Measurements from ENCODE around the gene ANKRD63.

ANKRD63 gene

DNA sequence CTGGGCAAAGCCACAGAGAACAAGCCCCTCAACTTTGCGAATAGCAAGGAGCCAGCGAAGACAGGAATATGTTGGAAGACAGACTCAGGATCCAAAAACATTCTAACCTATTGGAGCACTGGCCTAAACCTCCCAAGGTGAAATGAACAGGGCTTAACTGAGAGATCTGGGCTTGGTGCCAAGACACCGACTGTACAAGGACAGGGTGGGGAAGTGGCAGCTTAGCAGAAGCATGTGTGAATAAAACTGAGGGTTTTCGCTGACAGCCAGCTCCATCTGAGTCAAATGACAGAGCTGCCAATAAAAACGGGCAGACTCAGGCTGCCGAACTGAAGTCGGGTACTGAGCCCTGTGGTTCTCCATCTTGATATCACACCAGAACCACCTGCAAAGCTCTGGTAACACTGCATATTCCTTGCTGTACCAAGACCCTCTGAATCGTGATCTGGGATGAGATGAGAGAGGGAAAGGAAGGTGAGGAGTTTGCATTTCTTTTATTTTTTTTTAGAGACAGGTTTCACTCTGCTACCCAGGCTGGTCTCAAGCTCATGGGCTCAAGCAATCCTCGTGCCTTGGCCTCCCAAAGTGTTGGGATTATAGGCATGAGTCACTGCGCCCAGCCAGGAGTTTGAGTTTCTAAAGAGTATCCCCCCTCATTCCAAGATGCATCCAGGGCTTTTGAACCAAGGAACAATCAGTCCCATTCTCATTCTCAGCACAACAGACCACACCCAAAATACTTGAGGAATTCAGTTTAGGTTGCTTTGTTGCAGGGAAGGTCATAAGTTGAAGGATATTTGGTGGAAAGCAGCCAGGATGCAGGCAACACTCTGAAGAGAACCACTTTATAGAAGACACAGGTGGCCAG lies 30.9 kb upstream of the ANKRD63 start:
- FAIRE-seq, result no peak

DNA sequence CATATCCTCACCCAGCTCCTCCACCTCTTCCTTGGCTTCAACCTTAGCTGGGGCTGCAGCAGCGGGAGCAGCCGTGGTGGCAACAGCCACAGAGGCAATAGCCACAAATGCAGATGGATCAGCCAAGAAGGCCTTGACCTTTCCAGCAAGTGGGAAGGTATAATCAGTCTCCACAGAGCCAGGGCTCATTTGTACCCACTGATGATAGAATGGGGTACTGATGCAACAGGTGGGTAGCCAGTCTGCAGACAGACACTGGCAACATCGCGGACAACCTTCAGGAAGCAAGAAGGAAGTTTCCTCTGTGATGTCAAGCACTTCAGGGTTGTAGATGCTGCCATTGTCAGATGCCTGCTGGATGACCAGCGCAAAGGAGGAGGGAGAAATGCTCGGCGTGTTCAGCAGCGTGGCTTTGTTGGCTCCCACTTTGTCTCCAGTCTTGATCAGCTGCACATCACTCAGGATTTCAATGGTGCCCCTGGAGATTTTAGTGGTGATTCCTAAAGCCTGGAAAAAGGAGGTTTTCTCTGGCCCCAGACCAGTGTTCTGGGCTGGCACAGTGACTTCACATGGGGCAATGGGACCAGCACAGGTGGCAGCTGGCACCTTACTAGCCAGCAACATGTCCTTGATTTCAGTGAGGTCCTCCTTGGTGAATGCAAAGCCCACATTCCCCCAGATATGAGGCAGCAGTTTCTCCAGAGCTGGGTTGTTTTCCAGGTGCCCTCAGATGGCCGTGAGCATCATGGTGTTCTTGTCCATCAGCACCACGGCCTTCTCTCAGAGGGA lies 29.7 kb upstream of the ANKRD63 start:
- no peak for FAIRE-seq

DNA sequence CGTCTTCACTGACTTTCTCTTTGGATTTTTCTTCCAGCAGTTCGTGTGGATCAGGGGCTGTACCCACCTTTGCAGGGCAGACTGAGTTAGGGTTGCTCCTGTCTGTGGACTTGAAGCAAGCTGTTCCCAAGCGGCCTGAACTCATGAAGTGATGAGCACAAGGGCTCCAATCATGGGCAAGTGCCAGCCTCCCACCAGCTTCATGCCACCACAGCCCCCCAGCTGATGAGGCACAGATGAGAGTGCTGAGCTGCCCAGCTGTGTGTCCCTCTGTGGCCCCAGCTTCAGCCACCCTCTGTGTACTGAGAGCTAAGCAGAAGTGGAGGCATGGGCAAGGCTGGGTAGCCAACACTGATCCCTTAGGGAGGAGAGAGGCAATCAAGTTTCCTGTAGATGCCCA lies 28.1 kb upstream of the ANKRD63 start:
- FAIRE-seq, result no peak

DNA sequence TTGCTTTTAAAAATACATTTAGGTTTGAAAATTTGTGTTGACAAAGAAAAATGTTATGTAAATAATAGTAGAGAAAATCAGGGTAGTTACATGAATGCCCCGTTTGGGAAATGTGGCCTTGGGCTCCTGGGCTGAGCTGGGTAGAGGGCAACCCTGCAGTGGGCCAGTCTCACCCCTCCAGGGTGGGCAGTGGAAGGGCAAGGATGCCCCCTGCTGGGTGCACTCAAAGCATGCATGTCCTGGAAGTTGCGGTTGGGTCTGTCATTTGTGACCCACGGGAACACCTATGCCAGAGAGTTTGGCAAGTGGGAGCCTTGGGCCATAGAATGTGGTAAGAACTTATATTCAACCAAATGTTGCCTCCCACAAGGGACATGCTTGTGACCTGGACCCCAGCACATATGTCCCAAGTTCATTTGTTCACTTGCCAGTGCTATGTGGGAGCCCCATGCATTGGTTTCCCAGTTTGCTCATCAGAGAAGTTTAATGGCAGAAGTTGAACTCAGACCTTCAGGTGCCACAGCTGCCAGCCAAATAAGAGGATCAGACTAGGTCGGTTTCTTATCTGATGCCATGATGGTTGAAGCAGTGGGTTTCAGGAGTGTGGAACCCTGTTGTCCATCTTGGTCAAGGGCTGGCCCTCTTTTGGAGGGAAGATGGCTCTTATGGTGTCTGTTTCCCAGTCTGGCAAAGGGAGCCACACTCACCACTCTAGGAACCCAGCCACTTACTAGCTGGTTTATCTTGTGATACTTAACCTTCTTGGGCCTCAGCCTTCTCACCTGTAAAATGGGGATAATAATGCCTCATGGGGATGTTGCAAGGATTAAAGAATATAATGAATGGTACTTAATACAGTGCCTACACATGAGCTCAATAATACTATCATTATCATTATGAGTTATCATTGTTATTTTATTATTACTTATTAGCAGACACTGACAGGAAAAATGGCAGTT lies 27.4 kb upstream of the ANKRD63 start:
- no peak for FAIRE-seq

DNA sequence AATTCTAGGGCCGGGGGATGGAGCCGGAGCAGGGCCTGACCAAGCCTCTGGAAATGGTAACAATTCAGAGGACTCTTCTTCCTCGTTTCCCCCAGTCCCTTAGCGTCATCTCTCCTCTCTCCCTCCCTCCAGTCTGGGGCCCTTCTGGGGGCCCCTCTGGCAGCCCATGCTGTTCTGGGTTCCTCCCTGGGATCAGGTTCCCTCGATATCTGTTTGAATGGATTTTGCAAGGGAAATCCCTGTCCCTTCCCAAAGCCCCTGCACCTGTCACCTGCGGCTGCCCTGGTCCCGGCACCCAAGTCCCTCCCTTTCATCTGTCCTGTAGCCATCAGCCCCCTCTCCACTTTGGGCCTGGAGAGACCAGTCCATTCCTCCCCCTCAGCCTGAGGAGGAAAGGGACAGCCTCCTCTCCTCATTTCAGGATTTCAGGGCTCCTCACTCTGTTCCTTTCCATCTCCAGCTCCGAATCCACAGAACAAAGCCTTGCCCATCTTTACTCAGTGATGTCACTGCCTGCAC lies 26.5 kb upstream of the ANKRD63 start:
- no peak for FAIRE-seq

DNA sequence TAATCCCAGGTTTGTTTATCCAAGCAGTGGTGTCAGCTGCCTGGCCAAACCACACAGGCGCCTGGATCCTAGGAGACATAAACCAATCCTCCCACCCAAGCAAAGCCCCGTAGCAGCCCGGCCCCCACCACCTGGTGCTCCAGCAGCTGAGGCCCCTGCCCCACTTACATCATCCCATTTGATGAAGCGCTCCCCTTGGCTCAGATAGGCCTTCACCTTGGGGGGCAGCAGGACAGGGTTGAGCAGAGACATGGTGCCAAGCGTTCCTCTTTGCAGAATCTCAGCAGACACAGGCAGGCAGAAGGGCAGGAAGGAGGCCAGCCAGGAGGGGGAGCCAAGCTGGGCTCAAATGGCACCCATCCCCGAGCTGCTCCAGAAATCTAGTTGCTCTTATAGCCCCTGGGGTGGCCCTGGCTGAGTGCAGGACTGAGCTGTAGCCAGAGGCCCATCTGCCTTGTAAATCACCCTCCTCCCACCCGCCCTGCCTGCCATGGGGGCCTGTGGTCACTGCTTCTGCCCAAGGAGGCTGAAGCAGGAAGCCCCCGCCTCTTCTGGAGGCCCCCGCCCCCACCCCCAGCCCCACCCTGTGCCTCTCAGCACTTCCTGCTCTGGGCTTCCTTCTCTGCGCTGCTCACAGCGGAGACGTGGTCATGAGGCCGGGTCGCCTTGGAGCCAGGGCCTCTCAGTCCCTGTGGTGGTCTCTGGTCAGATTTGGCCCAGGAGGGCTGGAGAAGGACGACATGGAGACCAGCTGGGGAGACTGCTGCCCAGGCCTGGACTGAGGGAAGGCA lies 24.8 kb upstream of the ANKRD63 start, which contains the start of gene PLCB2:
Gene PLCB2, minus strand, starts transcription at position 515 of the 791 bp plus-strand sequence. Its CDS starts 263 bp downstream, at position 252.
- FAIRE-seq, result no peak

DNA sequence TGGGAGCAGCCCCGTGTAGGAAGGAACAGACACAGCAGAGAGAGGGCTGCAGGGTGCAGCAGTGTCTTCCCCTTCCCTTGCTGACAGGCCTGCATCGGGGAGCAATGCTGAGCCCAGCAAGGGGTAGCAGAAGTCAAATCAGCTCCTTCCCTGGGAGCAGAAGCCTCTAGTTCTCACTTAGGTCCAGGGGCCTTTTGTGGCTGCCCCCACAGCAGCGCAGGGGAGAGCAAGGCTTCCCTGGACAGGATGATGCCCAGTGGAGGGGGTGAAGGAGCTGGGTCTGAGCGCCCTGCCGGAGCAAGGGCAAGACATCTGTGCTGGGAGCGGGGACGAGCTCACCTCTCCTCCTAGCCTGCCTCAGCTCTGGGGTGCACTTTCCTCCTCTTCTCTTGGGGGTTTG lies 24.0 kb upstream of the ANKRD63 start:
- no peak for FAIRE-seq

DNA sequence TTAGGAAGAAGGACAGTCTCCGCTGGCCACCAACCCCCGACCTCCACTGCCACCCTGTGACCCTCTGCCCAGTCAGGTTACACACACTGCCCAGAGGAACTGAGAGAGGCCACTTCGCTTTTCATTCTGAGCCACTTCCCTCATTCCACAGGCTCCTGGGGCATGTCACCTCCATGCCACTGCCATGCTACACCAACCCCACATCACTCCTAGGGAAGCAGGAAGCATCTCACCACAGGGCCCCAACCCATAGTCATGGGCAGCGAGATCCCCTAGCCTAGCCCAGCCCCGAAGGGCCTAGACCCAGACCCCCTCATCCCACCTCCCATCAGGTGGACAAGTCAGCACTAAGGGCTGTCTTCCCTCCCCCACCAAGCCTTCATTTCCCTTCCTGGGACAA lies 23.5 kb upstream of the ANKRD63 start:
- no peak for FAIRE-seq

DNA sequence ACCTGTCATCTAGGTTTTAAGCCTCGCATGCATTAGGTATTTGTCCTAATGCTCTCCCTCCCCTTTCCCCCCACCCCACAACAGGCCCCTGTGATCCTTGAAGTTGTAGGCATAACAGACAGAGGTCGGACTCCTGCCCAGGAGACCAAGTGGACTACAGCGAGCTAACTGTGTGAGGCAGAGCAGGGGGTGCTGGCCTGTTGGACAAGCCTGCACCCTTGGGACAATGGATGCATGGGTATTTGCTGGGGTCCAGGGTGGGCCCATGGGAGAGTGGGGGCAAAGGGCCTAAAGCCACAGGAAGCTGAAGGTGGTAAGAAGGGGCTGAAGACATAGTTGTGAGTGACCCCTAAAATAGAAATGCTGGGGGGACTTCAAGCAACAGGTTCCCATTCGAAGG lies 22.4 kb upstream of the ANKRD63 start:
- FAIRE-seq, result no peak

DNA sequence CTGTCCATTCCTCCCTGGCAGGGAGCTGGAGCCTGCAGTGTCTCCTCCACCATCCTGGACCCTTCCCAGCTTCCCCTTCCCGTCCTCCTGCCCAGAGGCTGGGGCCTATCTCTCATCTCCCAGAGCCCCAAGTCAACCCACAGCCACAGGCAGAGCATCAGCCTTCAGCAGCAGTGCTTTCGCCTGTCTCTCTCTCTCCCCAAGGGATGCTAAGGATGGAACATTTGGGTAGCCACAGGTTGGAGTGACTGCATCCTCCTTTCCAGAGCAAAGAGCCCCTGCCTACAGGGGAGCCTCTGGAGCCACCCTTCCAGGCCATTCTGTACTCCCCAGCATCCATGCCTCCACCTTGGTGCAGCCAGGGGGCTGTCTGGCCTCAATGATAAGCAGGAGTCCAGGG lies 20.7 kb upstream of the ANKRD63 start:
- FAIRE-seq, result no peak

DNA sequence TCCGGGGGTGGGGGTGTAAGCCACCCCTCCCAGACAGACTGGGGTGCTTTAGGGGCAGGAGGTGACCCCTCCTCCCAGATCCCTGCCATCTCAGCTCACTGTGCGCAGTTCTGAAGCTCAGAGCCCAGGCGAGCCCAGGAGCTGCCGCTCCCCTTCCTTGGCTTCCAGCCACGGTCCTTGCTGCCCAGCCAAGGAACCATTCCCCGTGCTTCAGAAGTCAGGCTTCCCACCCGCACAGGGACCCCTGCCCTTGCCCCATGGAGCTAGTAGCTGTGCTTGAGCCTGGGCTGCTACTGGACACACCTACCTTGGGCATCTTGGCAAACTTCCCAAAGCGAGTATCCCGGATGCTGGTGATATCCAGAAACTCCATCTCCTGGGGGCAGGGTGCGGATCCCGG lies 20.1 kb upstream of the ANKRD63 start:
- FAIRE-seq, result no peak

DNA sequence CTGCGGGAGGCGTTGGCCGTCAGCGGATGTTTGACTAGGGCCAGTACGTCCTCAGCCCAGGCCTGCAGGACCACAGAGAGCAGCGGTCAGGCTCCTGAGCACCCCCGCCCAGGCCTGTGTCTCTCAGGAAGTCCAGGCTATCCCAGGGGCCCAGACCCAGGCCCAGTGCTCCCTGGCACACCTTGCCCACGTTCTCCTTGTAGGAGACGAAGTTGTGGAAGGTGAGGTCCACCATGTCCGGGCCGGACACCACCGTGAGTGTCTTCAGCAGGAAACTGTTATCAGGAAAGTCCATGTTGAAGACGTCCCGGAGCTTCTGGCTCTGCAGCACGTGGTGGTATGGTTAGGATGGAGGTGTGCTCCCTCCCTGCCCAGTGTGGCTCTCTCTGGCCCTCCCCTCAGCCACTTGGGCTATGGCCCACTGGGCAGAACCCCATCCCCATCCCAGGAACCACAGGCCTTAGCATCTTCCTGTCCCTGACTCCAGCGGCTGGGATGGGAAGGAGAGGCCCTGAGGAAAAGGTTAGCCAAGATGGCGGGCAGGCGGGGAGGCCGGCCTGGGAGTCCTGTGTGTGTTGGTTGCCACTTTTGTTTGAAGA lies 19.5 kb upstream of the ANKRD63 start:
- no peak for FAIRE-seq

DNA sequence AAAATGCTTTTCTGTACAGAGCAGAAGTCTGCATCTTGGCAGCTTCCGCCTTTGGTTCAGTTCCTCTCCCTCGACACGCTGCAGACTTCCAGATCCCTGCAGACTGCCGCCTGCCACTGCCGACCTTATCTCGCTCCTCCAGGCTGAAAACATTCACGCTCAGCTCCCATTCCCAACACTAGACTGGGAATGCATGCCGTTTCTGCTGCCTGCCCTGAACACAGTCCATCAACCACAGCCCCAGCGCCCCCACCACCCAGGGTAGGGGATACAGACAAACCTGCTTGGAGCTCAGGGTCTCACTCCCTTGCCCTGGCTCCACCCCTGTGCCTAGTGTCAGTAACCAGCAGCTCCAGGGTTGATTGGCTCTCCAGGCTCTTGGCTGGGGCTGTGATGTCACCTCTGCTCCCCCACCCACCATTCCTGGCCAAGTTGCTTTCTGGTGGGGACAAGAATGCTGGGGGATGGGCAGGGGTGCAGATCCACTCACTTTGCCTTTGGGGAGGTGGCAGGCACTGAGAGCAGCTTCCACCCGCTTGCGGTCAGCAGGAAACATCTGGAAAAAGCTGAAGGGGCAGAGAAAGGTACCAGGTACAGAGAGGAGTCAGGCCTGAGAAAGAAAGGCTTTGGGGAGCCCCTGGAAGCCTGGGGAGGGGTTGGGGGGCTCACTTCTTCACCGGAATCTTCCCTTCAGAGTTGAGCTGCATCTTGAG lies 18.8 kb upstream of the ANKRD63 start:
- no peak for FAIRE-seq

DNA sequence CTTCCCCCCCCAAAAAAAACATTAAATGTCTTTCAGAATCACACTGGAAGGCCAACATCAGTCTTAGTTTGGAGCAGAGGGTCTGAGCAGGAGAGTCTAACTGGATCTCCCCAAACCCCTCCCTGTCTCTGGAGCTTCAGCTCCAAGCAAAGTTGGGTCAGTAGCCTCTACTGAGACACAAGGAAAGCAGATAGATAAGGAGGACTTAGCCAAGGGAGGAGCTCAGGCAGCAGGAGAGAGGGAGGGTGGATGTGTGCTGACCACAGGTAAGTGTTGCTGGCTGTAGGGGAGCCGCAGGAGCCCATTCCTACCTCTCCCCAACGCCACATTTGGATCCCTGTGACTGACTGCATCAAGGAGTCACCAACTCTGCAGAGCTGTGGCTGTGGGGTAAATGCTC lies 17.9 kb upstream of the ANKRD63 start:
- FAIRE-seq, result no peak

DNA sequence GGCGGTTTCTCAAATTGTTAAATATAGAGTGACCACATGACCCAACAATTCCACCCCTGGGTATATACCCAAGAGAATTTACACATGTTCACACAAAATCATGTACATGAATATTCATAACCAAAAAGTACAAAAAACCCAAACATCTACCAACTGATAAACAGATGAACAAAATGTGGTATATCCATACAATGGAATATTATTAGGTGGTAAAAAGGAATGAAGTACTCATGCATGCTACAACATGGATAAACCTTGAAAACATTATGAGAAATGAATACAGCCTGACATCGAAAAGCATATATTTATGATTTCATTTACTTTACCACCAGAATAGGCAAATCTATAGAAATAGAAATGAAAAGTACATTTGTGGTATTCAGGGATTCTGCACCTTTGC lies 17.5 kb upstream of the ANKRD63 start:
- no peak for FAIRE-seq

DNA sequence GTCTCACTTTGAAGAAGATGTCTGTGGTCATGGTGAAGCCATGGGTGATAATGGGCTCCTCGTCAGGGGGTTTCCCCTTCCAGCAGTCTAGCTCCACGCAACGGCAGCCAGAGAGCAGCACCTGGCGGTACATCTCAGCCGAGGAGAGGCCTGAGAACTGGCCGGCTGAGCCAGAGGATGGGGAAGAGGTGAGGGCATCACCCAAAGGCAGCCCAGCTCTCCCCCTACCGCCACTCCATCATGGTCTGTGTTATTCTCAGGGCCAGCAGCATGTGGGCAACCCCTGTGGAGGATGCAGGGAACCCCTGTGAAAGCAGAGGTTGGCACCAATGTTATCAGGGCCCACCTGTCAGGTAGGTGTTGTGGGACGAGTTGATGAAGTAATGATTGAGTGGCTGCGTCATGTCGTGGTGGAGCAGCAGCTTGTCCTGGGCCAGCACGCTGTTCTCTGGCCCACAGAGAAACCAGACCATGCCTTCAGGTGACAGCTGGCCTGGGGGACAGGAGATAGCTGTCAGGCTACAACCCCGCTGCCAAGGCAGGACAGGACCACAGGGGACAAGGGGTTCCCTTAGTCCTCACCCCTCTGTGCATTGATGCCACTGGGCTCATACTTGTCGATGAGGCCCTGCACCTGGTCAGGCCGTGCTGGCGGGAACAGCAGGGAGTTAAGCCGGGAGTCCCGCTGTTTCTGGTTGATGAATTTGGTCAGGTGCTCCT lies 15.5 kb upstream of the ANKRD63 start:
- no peak for FAIRE-seq

DNA sequence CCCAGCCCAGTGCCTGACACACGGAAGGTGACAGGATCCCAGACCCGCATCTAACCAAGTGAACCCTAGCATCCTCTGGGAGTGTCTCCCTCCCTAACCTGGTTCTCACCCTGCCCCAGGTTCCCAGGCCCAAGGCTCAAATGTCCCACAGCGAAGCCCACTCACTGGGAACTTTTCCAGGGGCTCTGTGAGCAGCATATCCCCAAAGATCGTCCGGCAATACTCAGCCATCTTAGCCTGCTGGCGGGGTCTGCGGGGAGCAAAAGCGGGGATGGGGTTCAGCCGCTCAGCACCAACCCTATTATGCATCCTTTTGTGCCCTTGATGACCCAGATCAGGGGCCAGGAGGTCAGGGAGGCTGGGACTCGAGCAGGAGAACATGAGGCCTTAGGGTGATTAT lies 14.5 kb upstream of the ANKRD63 start:
- no peak for FAIRE-seq

DNA sequence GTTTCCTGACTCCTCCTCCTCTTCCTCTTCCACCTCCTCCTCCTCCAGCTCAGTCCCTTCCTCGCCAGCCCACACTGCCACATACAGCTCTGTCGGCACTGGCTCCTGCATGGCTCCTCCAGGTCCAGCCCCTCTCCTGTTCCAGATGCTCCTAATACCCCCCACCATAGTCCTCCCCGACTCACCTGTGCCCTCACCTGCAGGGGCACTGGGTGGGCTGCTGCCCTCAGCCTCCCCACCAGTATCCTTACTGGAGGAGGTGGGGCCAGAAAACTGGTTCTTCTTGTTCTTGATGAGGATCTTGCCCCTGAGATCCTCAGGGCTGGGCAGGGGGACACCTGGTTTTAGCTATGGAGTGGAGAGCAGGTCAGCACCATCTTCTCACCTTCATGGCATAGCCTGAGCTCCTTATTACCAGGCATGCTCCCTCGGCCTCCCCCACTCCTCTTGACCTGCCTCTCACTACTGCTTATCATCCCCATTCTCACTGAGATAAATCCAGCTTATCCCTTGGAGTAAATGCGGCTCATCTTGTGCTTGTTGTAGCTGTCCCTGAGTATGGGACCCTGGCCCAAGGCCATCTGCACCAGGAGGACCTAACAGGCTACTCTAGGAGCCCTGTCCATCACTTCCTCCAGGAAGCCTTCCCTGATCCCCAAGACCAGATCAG lies 13.8 kb upstream of the ANKRD63 start:
- FAIRE-seq, result no peak

DNA sequence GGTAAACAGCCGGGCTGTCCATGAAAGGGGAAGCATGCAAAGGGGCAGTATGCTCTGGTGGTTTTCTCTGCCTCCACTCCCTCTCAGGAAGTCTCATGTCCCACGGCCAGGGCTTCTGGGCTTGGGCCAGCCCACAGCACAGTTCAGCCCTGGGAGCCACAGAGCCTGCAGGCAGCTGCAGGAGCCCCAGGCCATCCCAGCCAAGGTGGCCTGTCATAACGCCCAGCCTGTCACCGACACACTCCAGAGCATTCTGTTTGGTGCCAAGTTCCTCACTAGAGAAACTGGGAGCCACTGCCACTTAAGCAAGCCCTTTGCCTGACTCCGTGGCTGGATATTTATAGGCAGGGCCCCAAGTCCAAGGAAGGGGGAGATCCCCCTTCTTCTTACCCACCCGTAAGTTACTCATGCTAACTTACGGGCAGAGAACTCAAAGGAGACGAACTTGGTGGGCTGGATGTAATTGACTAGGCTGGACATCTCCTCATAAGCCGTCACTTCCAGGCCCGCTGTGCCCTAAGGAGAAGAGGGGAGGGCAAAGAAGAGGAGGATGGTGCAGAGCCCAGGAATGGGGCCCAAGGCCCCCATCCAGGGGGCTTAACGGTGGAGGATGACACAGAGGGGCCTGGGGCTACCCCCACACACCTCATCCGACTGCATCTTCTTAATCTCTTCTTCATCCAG lies 13.2 kb upstream of the ANKRD63 start:
- no peak for FAIRE-seq
